ENCODE results near the gene SH3PXD2A.

Gene SH3PXD2A

DNA sequence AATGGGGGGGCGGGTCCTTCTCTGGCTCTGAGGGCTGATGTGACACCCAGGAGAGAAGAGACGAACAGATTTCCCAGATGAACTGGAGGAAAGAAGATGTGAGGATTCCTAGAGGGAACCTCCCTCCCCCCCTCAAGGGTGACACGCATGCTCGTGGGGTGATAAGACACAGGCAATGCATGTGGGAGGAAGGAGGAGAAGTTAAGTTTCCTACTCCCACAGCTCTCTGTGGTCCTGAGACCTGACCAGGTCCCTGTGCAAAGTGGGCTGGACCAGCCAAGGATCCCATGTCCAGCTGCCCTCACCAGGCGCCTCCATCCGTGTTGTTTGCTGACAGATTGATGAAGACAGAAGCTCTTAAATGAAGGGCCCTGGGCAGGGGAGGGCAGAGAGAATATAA lies 112.6 kb downstream of the SH3PXD2A start:
- H3K4me3 ChIP-seq (ENCODE audit: low read depth, low read length): no peak overlapping the region
- in situ Hi-C loops (cut with HindIII; ENCODE audit: low sequenced_read_pairs): no loop called here
- no peak for DNase-seq (ENCODE audit: low read depth, low spot score)
- TF ChIP-seq, protein P1, sequence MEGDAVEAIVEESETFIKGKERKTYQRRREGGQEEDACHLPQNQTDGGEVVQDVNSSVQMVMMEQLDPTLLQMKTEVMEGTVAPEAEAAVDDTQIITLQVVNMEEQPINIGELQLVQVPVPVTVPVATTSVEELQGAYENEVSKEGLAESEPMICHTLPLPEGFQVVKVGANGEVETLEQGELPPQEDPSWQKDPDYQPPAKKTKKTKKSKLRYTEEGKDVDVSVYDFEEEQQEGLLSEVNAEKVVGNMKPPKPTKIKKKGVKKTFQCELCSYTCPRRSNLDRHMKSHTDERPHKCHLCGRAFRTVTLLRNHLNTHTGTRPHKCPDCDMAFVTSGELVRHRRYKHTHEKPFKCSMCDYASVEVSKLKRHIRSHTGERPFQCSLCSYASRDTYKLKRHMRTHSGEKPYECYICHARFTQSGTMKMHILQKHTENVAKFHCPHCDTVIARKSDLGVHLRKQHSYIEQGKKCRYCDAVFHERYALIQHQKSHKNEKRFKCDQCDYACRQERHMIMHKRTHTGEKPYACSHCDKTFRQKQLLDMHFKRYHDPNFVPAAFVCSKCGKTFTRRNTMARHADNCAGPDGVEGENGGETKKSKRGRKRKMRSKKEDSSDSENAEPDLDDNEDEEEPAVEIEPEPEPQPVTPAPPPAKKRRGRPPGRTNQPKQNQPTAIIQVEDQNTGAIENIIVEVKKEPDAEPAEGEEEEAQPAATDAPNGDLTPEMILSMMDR (IDR thresholded peaks at IDR 0.05; ENCODE audit: low read depth, low read length): no peak

DNA sequence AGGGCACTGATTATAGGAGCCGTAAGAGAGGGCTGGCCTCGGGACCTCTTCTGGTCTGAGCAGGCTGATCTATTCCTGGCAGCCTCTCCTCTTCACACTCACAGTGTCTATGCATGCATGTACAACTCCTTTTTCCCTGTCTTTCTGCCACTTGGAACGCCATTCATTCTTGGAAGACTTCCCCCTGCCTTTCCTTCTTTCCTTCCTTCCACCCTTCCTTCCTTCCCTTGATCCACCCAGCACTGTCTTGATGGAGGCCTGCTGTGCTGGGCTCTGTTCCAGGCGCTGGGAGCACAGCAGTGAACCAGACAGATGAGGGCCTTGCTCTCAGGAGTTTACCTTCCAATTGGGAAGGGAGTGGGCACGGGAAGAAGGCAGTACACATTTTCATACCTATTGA lies 114.8 kb downstream of the SH3PXD2A start:
- no peak overlapping the region for H3K4me3 ChIP-seq (ENCODE audit: low read depth, low read length)
- in situ Hi-C loops (cut with HindIII; ENCODE audit: low sequenced_read_pairs): no loop called here
- no peak for DNase-seq (ENCODE audit: low read depth, low spot score)
- TF ChIP-seq, protein P1 (IDR thresholded peaks at IDR 0.05; ENCODE audit: low read depth, low read length): no peak

DNA sequence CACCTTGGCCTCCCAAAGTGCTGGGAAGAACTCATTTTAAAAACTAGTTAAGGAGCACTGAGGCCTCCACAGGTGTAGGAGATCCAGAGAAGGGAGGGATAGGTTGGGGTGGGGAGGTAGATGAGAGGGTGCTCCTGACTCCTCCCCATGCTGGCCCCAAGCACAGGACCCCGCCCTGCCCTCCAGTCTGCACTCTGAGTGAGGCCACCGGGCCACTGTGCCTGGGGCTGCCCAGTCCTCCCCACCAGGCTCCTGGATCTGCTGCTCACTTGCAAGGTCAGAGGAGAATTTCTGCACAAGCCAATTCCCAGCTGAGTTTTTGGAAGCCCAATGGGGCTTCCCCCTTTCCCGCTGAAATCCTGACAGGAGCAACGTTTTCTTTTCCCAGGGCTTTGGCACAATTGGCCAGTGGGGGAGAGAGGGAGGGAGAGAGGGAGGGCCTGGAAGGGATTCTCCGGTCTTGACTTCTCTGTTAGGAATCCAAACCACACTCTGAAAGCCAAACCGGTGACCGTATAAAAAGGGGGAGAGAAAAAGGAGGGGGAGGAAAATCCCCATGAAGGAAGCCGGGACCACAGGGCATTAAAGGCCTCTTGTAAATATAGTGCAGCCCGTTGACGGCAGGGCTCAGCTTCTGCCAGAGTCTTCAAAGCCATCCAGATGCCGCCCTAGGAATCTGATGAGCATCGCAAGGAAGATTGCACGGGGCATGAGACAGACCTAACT lies 116.2 kb downstream of the SH3PXD2A start:
- peak; percentile 95 for DNase-seq (ENCODE audit: low read depth, low spot score)
- in situ Hi-C loops (cut with HindIII; ENCODE audit: low sequenced_read_pairs): no loop called here
- TF ChIP-seq, protein P1 (IDR thresholded peaks at IDR 0.05; ENCODE audit: low read depth, low read length): no peak
- H3K4me3 ChIP-seq (ENCODE audit: low read depth, low read length): no peak overlapping the region

DNA sequence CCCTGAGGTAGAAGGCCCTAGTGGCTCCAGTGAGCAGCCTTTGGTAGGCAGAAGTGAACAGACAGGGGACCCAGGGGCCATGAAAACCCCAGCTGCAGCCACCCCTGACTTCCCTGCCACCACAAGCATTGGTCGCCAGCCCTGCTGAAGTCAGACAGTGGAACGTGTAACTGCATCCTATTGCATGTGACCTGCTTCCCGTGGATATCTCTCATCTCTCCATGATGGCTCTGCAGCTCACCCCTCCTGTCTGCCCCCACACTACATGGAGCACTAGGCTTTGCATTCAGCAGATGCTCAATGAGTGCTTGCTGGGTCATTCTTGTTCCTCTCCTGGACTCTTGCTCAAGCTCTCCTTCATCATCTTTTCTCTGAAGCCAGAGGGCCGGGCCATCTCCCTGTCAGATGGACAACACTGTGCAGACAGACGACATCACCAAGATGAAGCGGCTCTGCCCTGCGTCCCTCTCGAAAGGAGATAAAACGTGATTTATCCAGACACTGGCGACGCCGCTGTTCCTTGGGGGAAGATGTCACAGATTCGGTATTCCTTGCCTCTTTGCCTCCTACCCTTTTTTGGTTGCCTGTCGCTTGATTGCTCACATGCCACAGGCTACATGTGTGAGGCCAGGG lies 117.5 kb downstream of the SH3PXD2A start:
- in situ Hi-C loops (cut with HindIII; ENCODE audit: low sequenced_read_pairs): no loop called here
- TF ChIP-seq, protein P1 (IDR thresholded peaks at IDR 0.05; ENCODE audit: low read depth, low read length): no peak
- DNase-seq (ENCODE audit: low read depth, low spot score): no peak
- H3K4me3 ChIP-seq (ENCODE audit: low read depth, low read length): no peak overlapping the region

DNA sequence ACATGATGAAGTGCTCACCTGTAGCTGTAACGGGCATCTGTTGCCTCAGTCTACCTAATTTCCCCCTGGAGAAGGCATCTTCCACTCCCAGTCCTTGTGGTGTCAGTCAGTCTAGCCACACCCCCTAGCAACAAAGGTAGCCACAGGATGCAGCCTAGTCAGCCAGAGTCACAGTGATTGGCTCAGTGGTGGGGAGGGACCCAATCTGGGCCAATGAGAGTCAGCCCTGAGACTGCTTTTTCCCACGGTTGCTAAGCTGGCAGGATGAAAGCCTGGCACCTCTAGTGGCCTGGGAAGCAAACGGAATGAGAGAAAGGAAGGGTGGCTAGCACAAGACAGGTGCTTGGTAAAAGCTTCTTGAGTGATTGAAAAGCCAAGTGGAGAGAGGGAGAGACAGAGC lies 118.6 kb downstream of the SH3PXD2A start:
- H3K4me3 ChIP-seq (ENCODE audit: low read depth, low read length): no peak overlapping the region
- DNase-seq (ENCODE audit: low read depth, low spot score): no peak
- in situ Hi-C loops (cut with HindIII; ENCODE audit: low sequenced_read_pairs): no loop called here
- TF ChIP-seq, protein P1 (IDR thresholded peaks at IDR 0.05; ENCODE audit: low read depth, low read length): no peak

DNA sequence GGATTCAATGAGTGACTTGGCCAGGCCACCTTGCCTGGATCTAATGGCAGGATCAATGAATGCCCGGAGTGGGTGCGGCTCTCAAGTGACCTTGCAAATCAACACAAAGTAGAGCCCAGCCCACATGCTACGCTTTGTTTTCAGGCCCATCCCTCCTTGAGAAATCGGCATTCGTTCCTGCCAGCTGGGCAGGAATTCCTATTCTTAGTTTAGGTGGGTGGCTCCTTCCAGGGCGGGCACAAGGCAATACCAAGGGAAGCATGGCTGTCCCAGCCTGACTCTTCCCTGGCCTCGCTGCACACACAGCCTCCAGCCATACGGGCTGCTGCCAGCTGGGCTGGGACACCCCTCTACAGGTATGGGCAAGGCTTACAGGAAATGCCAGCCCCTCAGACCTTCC lies 119.3 kb downstream of the SH3PXD2A start:
- TF ChIP-seq, protein P1 (IDR thresholded peaks at IDR 0.05; ENCODE audit: low read depth, low read length): no peak
- H3K4me3 ChIP-seq (ENCODE audit: low read depth, low read length): no peak overlapping the region
- in situ Hi-C loops (cut with HindIII; ENCODE audit: low sequenced_read_pairs): no loop called here
- DNase-seq (ENCODE audit: low read depth, low spot score): no peak
